Activated CD4-positive, alpha-beta T cell treated with anti-CD3 and anti-CD28 coated beads for 1 hour (primary cell): ENCODE data around the gene ADGRG2.
"Not testable (repeated sequence)": the region's sequence is repeated elsewhere in the genome, so short reads cannot be mapped to it uniquely, and the experiment has no call there.

Source experiments
- DNase-seq: peaks from one replicate; pipeline ENCODE4 v3.0.0-alpha.2; 2020

ADGRG2 gene

DNA sequence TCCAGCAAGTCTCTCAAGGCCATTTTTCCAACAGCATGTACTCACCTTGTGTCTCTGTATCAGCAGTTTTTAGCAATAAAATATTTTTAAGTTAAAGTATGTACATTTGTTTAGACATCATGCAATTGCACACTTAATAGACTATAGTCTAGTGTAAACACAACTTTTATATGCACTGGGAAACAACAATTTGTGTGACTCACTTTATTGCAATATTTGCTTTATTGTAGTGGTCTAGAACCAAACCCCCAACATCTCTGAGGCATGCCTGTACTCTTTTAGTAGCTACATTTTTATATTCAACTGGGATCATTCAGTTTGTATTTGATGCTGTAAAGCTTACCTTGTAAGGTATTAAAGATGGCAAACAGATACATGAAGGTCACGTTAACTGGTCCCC is 123.6 kb downstream of the ADGRG2 start:
- DNase-seq = no peak

DNA sequence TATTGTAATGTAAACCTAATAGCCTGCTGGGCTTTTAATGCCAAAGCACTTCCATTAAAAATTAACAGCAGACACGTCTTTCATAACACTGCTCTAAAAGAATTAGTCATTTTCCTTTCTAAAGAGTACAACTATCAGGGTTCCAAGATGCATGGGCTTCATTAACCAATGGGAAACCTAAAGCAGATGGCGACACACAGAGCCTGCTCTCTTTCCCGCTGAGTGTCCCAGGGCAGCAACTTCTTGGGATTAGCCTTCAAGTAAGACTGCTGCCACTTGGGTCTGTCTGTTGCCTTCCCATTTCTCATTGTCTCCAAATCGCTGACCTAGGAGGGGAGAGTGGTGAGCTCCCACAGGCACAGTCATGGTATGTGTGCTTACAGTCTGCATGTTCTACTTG is 124.4 kb downstream of the ADGRG2 start:
- no peak for DNase-seq

DNA sequence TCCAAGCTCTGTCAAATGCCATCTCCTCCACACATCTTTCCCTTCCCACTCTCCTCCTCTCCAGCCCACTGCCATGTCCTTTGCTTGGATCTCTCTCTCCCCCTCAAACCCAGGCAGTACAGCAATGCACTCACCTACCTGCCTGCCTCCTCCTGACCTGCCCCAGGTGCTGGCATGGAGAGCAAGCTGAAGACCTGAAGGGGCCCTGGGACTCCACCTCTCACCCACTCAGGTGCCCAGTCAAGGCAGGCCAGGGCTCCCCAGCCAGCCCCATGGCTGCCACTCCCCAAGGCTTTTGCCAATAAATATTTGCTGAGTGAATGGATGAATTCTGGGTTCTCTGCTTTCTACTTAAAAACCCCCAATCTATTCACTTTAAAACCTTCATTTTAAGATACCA is 125.7 kb downstream of the ADGRG2 start:
- DNase-seq = no peak

DNA sequence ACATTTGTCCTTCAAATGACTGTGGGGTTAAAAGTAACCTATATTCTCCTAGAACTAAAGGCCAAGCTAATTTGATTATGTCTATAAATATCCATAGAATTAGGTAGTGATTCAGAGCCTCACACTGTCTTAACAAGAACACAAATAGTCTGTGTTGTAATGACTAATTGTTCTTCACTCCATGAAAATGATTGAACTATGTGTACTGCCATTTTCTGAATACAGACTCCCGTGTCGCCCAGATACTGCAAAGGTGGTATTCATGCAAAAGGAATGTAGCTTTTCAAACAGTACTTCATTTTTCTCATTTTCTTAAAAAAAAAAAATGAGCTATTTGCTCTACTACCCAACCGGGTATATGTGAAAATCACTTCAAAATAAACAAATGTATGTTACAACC is 127.0 kb downstream of the ADGRG2 start:
- no peak for DNase-seq

DNA sequence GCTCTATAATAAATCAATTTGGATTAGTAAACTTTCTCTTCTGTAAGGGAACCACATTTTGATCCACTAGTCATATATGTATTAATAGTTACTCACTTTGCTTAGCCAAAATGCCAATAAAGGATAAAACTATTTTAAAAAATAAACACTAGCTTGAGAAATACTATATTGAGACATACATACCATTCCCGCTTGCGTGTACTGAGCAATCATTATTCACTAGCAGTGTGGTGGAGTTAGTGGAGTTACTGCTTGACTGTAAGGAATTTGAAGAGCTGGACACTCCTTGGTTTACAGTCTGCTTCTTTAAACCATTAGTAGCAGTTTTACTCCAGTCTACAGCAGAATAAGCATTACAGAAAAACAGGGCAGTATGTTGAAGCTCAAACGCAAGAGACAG is 127.6 kb downstream of the ADGRG2 start:
- no peak for DNase-seq

DNA sequence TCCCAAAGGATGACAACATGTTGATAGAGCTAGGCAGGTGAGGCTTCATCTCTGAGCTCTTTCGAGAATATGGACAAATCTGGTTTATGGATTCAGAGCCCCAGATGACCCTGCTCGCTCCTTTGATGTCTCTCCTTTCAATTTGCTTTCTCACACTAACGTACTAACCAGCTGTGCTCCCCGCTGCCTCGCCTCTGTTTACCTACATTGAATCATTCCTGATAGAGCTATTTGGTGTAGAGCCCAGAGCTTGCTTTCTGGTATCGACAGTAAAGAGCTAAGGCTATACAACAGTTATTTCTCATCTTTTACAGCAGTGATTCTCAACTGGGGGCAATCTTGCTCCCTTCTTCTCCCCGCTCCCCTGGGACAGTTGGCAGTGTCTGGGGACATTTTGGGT is 129.4 kb downstream of the ADGRG2 start:
- DNase-seq = no peak

DNA sequence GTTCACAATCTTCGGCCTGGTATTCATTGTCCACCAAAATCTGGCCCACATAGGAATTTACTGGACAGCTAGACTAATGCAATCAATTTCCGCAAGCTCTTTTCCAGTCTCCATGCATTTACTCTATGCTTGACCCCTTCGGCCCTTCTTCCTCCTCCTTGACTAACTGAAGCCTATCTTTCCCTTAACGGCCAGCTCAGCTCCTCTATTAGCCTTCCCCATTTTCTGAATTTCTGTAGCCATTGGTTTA is 137.2 kb downstream of the ADGRG2 start:
- no peak for DNase-seq

DNA sequence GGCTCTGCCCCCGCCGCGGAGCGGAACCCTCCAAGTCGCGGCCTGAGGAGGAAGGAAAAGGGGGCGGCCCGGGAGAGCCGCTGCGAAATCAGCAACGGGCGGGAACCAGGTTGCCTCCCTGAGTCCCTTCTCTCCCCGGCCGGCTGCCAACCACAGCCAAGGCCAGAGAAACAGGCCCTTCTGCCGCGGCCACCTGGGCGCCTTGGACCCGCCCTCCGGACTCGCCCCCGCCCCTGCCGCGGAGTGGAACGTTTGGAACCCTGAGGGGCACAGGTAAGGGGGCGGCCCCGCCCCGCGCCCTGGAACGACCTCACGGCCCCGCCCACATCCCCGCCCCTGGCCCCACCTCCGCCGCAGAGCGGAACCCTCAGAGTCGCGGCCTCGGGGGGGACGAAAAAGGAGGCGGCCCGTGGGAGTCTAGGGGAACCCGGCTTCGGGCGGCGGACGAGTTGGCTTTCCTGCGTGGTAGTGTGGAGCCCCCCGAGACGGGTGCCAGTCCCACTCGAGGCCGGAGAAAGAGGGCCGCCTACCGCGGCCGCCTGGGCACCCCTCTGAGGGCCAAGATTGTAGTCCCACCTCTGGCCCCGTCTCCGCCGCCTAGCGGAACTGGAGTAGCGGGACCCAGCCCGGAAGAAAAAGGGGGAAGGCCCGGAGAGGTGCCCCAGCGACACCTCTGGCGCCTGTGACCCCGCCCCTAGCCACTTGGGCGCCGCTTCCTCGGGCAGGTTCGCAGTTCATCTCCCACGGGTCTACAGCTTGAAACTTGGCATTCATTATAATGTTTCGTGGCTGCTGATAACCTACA is 137.7 kb downstream of the ADGRG2 start:
- DNase-seq = peak; percentile 78

DNA sequence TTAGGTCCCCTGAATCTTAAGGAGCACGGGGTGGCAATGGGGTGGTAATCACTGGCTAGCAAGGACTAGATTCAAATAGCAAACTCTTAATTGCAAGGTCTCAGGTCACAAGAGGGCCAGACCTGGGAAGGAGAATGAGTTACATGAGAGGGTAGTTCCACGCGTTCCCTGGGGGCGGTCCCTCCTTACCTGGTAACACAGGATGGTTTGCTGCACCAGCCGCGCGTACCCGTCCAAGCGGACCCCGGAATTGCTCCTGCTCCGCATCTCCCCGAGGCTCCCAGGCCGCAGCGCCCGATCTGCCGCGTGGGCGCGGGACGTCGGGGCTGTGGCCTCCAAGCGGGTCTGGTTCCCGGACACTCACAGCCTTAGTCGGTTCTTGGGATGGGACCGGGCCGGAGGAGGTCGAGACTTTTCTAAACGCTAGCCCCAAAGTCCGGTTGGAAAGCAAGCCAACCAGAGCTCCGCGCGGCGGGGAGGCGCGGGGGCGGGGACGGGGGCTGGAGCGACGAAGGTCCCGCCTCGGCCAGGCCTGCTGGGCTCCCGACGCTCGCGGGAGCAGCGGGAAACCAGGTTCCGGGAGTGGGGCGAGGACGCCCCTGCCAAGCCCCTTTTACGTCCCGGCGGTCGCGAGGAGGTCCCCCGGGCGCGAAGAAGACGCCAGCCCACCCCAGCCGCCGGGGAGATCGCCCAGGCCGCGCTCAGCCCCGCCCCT is 138.4 kb downstream of the ADGRG2 start, which contains the start of gene PHKA2:
Gene PHKA2 (minus strand): TSS at position 449 of the 715 bp plus-strand sequence. CDS start 182 bp downstream, at position 267.
- DNase-seq = peak; percentile 8

DNA sequence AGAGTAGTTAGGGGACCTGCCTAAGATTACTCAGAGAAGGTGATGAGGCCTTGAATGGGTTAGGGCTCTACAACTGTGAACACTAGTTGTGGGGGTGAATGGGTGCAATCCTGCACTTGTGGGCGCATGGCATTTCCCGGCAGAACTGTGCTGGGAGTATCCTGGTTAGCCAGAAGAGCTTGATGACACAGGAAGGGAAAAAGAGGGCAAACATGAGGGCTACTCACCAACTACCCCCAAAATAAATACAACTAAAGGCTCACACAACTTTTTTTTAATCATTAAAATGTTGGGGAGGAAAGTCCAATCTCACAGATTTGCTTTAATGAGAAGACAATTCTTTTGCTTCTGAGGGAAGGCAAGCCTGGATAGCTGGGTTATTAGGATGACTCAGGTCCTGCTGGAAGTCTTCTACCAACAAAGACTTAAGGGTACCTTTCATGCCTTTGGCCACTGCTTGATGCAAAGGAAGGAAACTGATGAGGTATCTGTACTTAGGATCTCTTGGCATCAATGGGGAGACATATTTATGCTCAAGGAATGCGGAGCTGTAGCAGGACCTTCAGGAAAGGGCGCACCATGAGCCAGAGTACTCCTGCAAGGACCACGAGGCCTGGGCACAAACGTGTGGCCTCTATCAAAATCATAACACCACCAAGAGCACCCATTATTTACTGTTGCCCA is 141.0 kb downstream of the ADGRG2 start:
- no peak for DNase-seq

DNA sequence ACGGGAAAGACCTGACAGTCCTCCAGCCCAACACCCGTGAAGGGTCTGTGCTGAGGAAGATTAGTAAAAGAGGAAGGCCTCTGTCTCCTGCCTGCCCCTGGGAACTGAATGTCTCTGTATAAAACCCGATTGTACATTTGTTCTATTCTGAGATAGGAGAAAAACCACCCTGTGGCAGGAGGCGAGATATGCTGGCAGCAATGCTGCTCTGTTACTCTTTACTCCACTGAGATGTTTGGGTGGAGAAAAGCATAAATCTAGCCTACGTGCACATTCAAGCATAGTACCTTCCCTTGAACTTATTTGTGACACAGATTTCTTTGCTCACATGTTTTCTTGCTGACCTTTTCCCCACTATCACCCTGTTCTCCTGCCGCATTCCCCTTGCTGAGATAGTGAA is 142.0 kb downstream of the ADGRG2 start:
- DNase-seq = not testable (repeated sequence)

DNA sequence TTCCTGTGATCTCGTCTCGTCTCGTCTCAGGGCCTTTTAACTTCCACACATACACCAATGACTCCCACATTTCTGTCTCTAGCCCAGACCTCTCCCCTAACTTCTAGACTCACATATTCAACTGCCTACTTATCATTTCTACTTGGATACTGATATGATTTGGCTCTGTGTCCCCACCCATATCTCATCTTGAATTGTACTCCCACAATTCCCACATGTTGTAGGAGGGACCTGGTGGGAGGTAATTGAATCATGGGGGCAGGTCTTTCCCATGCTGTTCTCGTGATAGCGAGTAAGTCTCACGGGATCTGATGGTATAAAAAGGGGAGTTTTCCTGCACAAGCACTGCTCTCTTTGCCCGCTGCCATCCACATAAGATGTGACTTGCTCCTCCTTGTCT is 147.3 kb downstream of the ADGRG2 start:
- DNase-seq = no peak

DNA sequence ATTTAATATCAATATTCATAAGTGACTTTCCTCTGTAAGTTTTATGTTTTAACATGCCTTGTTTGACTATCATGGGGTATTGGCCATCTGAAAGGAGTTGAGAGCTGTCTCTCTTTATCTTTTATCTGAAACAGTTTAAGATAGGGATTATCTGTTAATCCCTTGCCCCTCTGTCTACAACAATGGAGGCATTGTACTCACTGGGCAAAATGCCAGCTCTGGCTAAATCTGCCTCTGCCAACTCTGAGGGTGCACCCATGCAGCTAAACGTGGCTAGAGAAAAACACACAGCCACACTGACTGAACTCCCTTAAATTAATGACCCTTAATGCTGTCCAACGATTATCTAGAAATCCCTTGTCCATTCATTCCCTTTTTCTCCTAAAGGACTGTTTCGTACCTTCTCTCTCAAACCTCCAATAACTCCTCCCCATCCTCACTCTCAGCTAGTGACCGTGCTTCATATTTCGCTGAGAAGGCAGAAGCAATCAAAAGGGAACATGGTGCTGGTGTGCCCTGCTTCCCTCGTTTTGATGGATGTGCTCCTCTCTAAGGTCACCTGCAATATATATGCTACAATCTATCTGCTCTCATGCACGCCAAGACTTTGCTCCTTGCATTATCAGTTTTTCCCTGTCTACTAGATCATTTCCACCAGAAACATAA is 148.6 kb downstream of the ADGRG2 start:
- DNase-seq = no peak

DNA sequence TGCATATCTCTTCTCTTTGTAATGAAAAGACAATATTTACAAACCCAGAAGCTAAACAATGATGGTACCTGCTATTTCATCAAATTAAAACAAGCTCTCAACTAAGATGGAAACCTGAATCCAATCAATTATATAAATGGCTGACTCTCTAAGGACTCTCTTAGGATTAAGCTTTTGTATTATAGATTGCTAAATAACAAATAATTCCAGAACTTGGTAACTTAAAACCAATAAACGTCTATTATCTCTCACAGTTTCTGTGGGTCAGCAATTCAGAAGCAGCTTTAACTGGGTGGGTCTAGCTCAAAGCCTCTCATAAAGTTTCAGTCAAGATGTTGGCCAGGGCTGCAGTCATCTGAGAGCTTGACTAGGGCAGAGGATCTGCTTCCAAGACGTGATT is 150.8 kb downstream of the ADGRG2 start:
- no peak for DNase-seq

DNA sequence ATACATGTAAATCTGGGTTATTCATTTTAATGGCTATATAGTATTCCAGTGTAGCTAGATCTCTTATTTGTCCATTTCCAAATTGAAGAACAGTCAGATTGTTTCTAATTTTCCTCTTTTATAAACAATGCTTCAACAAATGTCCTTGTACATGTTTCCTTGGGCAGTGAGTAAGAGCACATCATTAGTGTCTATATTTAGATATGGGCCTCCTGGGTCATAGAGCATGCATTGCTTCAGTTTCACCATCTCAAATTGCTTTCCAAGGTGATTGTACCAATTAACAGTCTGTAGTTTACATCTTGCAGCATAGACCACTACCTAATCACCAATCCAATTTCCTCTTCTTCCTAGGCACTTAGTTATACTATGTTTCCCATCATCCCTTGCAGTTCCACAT is 151.8 kb downstream of the ADGRG2 start:
- DNase-seq = no peak

DNA sequence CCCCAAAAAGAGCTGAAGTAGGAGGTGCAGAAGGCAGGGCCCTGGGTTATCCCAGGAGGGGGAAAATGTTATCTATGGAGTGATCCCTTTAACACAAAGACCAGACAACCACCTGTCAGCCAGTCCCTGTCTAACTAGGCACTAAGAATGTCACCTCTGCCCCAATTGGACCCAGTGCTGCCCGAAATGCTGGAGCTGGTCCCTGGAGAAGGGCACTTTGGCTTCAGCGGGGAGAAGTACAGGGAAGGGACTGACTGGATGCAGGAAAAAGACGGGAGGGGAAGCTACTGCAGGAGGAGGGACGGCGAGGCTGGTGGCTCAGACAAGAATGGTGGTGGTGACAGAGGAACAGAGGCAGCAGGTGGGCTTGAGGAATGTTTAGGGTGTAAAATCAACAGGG is 155.6 kb downstream of the ADGRG2 start:
- no peak for DNase-seq

DNA sequence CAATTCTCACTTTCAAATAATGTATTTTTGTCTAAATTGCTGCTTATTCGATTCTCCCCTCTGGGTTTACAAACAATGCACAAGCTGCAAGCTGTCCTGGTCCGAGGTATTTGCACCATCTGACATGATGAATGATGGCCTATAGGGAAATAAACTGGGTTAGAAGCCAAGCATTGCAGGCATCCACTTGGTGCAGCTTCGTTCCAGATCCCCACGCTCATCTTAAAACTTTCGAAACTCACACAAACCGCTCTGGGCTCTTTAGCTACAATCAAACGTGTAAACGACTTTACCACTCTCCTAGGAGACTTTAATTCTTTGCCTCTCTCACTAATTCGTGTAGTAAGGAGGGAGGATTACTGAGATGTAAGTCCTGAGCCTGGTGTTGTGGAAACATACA is 157.4 kb downstream of the ADGRG2 start:
- no peak for DNase-seq

DNA sequence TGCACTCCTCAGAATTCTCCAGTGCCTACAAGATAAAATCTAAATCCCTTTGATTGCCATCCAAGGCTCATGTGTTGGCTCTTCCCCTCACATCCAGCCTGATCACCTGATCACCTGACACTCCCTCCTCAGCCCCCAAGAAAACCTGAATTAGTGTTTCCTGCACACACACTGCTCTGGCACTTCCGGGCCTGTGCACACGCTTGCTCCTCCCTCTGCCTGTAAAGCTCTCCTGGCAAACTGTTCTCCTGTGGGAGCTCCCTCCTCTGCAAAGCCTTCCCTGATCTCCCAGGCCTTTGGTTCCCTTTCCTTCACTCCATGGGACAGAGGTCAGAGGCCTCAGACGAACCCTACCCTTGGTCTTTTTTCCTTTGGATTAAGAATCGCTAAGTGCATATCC is 158.2 kb downstream of the ADGRG2 start:
- no peak for DNase-seq

DNA sequence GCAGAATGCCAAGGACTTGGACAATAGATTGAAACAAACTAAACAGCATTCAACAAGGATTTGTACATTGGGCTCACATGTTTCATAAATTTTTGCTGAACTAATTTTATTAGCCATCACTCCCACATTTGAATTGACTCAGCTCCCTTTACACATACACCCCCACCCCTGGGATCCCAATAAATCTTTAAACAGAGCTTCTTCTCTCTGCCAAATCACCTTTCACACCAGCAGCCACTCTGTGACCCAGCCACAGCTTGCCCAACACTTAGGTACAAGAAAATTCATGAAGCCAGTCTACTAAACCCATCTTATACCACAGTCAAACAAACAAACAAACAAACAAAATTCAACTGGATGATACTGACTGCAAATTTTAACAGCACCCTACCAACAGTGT is 159.9 kb downstream of the ADGRG2 start:
- DNase-seq = no peak

DNA sequence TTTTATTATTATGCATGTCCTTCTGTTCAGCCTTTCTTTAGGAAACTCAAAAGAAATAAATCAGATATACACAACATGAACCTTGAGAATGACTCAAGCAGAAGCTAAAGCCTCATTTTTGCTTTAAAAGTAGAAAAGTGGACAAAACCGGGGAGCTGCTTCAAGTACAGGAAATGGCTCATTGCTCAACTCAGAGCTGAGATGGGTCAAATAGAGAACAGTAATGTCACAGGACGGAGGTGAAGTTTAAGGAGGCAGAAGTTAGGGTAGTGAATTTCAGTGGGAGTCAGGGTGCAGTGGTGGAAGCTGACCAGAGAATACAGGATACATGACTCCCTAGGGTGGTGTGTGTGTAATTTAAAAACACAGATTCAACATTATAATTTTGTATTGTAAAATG is 160.6 kb downstream of the ADGRG2 start:
- no peak for DNase-seq

DNA sequence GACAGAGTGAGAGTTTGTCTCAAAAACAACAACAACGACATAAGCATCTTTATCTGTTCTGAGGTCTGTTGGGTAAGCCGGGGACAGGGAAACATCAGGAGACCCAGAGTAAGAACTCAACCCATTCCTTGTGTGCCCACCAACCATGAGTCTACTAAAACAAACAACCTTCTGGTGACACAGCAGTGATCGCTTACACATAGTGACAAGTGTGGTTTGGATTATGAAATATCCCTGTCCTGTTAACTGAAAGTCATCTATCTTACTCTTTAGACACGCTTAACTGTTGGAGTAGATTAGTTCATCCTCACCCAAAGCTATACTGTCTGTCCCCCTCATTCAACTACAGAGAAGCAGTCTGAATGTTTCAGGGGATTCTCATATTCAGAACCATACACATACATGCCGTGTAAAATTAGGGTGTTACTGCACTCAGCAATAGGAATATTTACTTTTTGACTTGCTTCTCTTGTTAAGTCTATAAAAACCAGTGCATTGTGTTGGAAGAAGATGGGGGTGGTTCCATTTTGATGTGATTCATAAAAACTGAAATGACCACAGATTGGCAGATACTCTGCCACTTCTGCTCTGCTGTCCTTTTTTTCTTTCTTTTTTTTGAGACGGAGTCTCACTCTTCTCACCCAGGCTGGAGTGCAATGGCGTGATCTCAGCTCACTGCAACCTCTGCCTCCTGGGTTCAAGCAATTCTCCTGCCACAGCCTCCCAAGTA is 165.8 kb downstream of the ADGRG2 start:
- no peak for DNase-seq

DNA sequence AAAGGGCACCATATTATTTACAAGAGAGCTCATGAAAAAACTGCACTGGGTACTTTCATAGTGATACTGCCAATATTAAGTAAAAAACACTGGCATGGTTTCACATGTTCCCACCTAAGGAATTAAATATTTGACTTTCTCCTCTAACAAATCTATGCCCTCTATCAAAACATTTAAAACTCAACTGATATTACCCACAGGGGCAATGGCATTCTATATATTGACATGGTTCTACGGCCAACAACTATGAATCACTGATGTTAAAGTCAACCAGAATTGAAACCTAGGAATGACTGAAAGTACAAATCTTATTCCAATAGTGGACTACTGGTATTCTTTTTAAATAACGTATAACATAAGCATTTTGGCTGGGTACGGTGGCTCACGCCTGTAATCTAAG is 166.6 kb downstream of the ADGRG2 start:
- no peak for DNase-seq

DNA sequence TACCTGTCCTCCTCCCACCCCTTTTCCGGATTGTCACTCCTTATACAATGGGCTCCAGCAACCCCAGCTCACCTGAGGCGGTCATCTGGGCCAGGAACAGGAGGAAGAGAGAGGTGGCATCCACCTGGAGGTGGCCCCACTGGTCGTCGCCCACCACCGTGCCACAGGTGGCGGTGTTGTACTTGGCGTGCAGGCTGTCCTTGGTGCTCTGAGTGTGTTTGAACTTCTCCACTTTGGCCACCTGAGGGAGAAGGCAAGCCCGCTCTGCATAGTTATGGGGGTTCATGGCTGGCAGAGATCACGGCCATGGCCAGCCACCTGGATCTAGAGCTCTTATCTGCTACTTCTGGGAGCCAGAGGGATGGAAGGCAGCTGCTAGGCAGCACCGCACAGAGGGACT is 171.2 kb downstream of the ADGRG2 start:
- no peak for DNase-seq
